Measurements from ENCODE around the gene HAO2.
"Not testable (repeated sequence)": the region's sequence is repeated elsewhere in the genome, so short reads cannot be mapped to it uniquely, and the experiment has no call there.

The HAO2 gene

DNA sequence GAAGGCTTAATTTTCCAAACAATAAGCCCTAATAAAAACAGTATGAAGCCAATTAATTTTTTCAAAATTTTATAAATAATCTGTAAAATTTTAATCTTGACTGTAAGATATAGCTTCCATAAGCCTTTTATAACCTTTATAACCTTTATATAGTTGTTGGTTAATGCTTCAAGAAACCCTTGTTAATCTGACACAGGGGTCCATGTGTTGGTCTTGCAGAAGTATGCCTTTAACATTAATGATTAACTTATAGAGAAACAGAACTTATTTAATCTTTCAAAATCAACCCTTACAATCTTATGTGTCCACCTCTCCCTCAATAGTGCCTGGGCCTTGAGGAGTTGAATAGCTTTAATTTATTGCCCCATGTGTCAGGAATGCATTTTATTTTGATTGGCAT is 23.2 kb upstream of the HAO2 start:
- no peak for DNase-seq (ENCODE audit: low read depth in 2 of 2)

GRCh38 chr1:119347858-119348257 is 20.7 kb upstream of the HAO2 start:
- DNase-seq (ENCODE audit: low read depth in 2 of 2), result no peak

DNA sequence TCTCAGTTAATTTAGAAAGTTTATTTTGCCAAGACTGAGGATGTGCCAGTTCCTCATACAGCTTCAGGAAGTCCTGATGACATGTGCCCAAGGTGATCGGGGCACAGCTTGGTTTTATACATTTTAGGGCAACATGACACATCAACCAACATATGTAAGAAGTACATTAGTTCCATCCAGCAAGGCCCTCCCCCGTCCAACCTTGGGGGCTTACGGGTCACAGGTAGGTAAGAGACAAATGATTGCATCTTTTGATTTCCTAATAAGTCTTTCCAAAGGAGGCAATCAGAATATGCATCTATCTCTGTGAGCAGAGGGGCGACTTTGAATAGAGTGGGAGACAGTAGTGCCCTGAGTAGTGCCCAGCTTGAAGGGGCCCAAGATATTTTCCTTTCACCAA is 19.6 kb upstream of the HAO2 start:
- no peak for DNase-seq (ENCODE audit: low read depth in 2 of 2)

GRCh38 chr1:119350866-119351265 is 17.7 kb upstream of the HAO2 start:
- not testable (repeated sequence) for DNase-seq (ENCODE audit: low read depth in 2 of 2)

GRCh38 chr1:119351997-119352396 is 16.6 kb upstream of the HAO2 start:
- DNase-seq (ENCODE audit: low read depth in 2 of 2), result no peak

GRCh38 chr1:119353836-119354235 is 14.7 kb upstream of the HAO2 start:
- peak; percentile 42 to 45 for DNase-seq (ENCODE audit: low read depth in 2 of 2)

- no peak for DNase-seq (ENCODE audit: low read depth in 2 of 2)
Observed at GRCh38 chr1:119358636-119359035, 9.9 kb upstream of the HAO2 start.

GRCh38 chr1:119359730-119360129 is 8.9 kb upstream of the HAO2 start:
- DNase-seq (ENCODE audit: low read depth in 2 of 2), result no peak

DNA sequence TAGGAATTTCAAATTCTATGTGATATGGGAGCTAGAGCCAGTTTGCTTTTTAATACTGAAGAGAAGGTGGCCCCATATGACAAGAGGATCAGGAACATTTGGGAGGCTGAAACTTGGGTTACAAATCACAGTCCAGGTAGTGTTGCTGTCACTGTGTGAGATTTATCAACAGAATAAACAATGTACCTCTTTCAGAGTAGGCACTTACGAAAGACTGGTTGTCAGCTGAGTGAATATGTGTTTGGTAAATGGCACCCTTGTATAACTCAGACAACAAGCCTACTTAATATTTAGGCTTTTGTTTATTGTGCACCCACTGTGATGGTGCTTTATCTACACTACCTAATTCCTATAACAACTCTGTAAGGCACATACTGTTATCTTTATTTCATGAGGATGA is 7.4 kb upstream of the HAO2 start:
- no peak for DNase-seq (ENCODE audit: low read depth in 2 of 2)

DNA sequence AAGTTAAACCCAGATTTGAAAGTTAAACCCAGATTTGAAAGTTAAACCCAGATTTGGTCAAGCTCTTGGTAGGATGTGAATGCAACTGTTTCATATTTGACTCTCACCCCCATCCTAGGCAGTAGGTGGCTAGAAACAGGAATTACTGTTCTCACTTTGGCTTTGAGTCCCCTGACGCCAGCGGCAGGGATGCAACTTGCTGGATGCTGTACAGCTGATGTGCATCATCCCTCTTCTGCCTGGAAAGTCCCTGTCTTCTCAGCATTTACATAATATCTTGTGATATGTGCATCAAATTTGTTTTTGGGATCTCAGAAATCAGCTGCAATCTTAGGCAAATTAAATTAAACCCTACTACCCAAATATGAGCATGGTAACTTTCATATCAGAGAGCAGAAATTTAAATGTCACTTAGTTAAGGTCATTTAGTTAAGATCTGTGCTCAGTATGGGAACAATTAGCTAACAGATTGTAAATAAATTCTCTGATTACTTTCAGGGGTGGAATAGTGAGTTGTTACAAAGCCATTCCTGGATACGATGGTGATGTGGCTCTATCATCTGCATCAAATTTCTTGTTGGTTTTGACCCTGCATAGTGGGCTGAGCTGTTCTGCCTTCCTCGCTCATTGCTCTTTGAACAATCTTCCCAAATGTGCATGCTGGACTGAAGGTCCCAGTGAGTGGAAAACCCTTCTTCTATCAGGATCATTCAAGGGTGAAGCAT is 6.8 kb upstream of the HAO2 start:
- no peak for DNase-seq (ENCODE audit: low read depth in 2 of 2)

DNA sequence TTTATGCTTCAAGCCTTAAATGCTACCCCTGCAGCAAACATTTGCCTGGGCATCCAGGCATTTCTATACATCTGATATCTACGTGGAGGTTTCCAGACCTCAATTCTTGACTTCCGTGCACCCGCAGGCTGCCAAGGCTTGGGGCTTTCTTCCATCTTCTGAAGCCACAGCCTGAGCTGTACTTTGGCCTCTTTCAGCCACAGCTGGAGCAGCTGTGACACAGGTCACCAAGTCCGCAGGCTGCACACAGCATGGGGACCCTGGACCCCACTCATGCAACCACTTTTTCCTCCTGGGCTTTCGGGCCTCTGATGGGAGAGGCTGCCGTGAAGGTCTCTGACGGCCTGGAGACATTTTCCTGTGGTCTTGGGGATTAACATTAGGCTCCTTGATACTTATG is 5.4 kb upstream of the HAO2 start:
- no peak for DNase-seq (ENCODE audit: low read depth in 2 of 2)

GRCh38 chr1:119364640-119365039 is 3.9 kb upstream of the HAO2 start:
- DNase-seq (ENCODE audit: low read depth in 2 of 2), result no peak

DNA sequence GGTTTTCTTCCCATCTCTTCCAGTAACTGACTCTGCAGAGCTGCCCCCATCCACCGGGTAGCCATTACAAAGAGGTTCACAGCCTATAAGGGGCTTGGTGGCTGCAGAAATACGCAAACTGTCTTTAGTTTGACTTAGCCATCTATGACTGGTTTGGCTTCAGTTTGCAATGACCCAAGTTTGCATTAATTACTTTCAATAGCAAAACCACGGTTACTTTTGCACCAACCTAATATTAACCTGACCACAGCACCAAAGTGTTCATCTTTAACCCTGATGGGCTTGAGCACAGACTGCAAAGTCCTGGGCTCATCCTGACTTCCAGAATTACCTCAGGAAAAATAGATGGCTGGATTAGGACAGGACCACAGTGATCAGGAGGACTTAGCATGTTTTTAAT is 2.2 kb upstream of the HAO2 start:
- DNase-seq (ENCODE audit: low read depth in 2 of 2), result no peak

DNA sequence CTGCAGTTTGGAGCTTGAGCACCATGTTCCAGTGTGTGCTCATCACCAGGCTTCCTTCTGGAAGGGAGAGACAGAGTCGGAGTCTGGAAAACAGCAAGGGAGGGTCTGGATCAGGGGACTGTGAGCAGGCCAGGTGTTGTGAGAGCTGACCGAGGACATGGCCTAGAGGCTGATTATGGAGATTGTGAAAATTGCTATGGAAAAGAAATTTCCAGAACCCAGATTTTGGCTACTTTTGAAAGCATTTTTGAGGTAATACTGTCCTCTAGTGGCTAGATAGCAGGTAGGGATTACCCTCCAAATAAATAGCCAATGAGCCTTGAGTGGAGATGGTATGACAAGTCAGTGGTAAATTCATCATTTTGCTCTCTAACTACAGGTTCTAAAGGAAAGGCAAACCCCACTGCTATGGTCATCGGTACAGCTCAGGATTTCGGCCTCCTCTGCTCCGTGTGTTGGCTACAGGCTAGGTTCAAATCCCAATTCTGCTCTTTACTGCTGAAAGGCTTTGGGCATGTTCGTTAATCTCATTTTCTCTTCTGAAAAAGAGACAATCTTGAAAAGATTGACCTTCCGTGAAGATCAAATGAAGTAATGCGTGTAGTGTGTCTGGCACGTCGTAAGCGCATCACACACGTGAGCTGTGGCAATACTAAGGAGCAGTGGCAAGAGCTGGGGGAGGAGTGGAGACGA is 1.0 kb upstream of the HAO2 start:
- DNase-seq (ENCODE audit: low read depth in 2 of 2), result peak; percentile 35 to 41

GRCh38 chr1:119370748-119371147 is 2.2 kb downstream of the HAO2 start:
- no peak for DNase-seq (ENCODE audit: low read depth in 2 of 2)

GRCh38 chr1:119371815-119372214 is 3.2 kb downstream of the HAO2 start:
- DNase-seq (ENCODE audit: low read depth in 2 of 2), result no peak

DNA sequence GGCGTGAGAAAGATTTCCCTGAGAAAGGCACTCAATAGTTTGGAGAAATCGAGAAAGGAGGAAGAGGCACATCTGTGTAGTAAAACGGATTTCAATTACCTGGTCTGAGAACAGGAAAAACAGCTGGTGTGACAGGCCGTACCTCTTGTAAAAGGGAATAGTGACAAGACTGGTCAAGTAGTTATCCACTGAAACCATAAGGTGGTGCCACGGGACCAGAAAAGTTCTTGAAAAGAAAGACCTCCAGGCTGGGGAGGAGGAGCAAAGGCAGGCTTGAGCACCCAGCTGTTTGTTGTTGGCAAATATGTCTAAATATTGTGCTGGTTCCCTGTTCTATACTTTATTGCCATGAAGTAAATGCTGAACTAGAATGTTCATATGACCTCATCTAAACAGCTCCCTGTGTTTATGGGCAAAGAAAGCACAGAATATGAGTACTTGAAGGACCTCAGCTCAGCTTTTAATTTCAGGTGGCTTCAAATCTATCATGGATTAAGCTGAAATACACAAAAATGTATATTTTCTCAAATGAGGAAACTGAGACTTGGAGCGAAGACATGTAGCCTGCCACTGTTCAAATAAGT is 4.0 kb downstream of the HAO2 start:
- no peak for DNase-seq (ENCODE audit: low read depth in 2 of 2)

- no peak for DNase-seq (ENCODE audit: low read depth in 2 of 2)
Observed at GRCh38 chr1:119373465-119373864, 4.9 kb downstream of the HAO2 start.

- no peak for DNase-seq (ENCODE audit: low read depth in 2 of 2)
Observed at GRCh38 chr1:119374208-119374874, 5.8 kb downstream of the HAO2 start.

GRCh38 chr1:119375366-119375765 is 6.8 kb downstream of the HAO2 start:
- DNase-seq (ENCODE audit: low read depth in 2 of 2), result no peak

GRCh38 chr1:119376594-119376993 is 8.0 kb downstream of the HAO2 start:
- DNase-seq (ENCODE audit: low read depth in 2 of 2), result no peak

DNA sequence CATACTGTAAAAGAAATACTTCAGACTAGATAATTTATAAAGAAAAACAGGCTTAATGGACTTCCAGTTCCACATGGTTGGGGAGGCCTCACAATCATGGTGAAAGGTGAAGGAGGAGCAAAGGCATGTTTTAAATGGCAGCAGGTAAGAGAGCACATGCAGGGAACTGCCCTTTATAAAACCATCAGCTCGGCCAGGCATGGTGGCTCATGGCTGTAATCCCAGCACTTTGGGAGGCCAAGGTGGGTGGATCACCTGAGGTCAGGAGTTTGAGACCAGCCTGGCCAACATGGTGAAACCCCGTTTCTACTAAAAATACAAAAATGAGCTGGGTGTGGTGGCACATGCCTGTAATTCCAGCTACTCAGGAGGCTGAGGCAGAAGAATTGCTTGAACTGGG is 9.0 kb downstream of the HAO2 start:
- not testable (repeated sequence) for DNase-seq (ENCODE audit: low read depth in 2 of 2)

DNA sequence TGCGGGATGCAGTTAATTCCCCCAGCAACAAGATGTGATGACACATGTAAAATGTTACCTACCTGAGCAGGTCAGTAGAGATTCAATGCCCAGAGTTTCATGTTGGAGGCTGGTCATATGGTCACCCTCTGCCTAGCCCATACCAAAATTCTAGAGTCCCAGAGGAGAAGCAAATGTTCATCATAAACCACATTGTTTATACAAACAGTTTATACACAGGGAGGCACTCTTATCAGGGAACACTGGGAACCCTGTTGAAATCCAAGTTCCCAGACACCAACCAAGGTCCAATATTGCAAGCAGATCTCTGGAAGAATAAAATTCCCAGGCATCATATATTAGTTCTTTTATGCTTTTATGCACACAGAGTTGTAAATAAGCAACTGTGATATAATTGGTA is 10.5 kb downstream of the HAO2 start:
- DNase-seq (ENCODE audit: low read depth in 2 of 2), result no peak

Data from fibroblast of skin of left quadriceps (primary cell).